GM19372 (cell line): ENCODE data around the gene BTD.
"Not testable (repeated sequence)": the region's sequence is repeated elsewhere in the genome, so short reads cannot be mapped to it uniquely, and the experiment has no call there.

Experiments
- ATAC-seq: cut with Tn5 transposase; IDR thresholded peaks from one replicate; pipeline ENCODE4 v1.9.1; 2021; ENCODE audit warnings: mild to moderate bottlenecking, low read depth, moderate library complexity; ENCODE audit not compliant: unreplicated experiment

Gene BTD

DNA sequence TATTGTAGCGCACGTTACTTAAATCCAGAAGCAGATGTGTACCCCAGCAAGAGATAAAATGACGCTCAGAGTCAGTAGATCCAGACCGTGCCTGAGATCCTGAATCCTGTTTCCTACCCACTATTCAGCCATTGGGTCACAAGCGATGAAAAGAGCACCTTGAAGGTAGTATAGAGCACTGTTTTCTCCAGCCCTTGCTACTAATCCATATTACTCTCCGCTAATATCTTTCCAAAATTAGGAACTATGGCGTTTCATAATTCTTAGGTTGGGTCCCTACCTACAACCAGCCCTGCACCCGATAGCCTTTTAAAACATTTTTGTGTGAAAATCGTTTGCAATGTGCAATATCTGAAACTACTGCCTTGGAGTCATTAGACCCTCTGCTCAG, 596 bp downstream of the BTD start:
- peak; percentile 14 for ATAC-seq

DNA sequence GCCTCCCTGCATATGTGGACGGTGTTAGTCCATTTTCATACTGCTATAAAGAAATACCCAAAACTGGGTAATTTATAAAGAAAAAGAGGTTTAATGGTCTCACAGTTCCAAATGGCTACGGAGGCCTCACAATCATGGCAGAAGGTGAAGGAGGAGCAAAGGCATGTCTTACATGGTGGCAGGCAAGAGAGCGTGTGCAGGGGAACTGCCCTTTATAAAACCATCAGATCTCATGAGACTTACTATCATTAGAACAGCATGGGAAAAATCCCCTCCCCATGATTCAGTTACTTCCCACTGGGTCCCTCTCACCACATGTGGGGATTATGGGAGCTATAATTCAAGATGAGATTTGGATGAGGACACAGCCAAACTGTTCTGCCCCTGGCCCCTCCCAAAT, 1.3 kb downstream of the BTD start:
- ATAC-seq, result not testable (repeated sequence)

DNA sequence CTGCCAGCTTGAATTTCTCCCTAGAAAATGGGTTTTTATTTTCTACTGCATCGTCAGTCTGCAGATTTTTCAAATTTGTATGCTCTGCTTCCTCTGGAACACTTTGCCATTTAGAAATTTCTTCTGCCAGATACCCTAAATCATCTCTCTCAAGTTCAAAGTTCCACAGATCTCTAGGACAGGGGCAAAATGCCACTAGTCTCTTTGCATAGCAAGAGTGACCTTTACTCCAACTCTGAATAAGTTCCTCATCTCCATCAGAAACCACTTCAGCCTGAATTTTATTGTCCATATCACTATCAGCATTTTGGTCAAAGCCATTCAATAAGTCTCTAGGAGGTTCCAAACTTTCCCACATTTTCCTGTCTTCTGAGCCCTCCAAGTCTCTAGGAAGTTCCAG, 3.0 kb downstream of the BTD start:
- ATAC-seq, result not testable (repeated sequence)

DNA sequence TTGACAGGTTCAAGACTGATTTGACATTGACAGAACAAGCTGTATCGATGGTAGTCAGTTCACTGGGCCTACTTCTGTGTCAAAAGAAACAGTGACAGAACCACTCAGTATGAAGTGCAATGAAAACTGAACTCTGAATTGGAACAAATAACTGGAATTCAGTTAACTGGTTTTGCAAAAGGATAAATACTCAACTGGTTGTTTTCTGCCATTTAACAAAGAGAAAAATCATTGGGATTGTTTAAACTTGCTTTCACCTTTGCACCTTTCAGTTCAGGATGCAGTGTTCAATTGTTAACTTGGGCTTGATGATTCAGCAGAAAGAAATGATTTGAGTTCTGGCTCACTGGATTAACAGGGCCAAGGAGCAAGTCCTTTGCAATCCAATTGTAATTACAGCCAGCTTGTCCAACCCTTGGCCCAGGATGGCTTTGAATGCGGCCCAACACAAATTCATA, 4.9 kb downstream of the BTD start:
- ATAC-seq, result no peak

DNA sequence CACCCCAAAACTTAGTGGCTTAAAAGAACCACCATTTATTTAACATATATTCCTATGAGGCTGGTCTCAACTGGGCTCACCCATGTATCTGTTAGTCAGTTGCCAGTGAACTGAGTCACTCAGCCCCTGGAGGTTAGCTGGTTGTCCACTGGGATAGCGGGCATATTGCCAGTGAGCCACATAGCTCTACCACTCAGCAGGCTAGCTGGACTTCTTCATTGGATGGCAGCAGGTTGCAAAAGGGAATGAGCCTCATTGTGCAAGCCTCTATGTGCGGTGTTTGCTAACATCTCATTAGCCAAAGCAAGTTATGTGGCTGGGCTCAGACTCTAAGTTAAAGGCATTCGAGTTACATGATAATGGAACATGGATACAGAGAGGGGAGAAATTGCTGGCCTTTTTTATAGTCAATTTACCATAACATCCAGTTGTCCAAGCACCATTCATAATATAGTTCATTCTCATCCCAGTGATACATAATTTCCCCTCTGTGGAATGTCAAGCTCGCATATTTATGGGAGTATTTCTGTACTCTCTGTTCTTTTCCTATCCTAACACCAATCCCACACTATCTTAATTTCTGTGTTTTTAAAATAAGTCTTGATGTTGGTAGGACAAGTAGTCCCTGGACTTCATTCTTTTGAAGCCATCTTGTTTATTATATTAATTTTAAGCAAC, 8.7 kb downstream of the BTD start:
- ATAC-seq, result no peak

DNA sequence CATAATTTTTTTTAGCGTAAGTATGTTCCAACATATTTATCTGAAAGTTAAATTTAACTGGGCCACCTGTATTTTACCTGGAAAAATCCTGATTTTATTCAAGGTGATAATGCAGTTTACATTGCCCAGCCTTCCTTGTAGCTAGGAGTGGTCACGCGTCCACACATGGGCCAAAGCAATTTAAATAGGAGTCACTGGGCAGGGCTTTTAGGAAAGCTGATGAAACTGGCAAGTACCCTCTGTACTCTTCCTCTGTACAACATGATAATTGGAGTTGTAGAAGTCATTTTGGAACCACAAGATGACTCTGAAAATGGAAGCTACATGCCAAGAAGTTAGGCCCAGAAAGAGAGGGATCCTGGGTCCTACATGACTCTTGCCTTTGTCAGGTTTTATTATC, 9.5 kb downstream of the BTD start:
- no peak for ATAC-seq

DNA sequence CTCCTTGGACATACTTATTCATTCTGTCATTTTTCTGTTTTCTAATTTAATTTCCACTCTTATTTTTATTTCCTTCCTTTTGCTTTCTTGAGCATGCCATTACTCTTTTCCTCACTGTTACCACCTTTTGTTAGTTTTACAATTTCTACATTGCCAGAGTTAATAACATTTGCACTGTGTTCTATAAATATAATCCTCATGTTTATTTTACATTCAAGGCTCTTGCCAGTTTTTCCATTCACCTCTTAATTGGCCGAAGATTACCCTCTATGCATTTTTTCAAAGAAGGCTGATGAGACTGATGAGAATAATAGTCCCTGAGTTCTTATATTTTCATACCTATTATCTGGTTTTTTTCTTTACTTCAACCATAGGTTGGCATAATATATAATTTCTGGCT, 10.5 kb downstream of the BTD start:
- ATAC-seq, result no peak

DNA sequence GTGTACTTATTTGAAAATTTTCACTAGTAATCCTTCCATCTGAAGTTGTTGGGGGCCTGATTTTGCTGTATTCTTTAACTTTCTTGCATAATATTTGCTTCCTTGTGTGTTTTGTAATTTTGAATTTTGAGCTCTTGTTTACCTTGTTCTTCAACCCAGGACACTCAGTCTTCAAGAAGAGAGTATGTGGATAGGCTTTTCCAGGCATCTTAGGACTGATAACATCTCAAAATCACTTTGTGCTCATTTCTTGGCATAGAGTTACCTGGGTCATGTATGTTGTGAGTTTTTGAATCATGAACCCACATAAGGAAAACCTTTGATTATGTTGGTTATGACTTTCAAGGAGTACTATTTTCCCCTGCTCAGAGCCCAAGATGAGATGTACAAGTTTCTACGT, 13.4 kb downstream of the BTD start:
- ATAC-seq, result no peak

DNA sequence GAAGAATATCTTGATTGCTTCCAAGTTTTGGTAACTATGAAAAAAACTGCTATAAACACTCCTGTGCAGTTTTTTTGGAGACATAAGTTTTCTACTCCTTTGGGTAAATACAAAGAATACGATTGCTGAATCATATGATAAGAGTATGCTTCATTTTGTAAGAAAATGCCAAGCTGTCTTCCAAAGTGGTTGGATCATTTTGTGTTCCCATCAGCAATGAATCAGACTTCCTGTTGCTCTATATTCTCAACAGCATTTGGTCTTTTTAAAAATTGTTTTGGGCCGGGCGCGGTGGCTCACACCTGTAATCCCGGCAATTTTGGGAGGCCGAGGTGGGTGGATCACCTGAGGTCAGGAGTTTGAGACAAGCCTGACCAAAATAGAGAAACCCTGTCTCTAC, 14.5 kb downstream of the BTD start:
- ATAC-seq, result no peak

DNA sequence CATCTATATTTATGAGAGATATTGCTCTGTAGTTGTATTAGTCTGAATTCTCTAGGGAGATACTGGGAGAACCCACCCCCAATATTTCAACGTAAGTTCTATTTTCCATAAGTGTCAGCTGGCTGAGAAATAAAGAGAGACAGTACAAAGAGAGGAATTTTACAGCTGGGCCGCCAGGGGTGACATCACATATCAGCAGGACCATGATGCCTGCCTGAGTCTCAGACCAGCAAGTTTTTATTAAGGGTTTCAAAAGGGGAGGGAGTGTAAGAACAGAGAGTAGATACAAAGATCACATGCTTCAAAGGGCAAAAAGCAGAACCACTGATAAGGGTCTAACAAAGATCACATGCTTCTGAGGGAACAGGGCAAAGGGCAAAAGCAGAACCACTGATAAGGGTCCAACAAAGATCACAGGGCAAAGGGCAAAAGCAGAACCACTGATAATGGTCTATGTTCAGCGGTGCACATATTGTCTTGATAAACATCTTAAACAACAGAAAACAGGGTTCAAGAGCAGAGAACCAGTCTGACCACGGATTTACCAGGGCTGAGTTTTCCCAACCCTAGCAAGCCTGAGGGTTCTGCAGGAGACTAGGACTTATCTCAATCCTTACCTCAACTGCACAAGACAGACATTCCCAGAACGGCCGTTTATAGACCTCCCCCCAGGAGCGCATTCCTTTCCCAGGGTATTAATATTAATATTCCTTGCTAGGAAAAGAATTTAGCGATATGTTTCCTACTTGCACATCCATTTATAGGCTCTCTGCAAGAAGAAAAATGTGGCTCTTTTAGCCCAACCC, 18.3 kb downstream of the BTD start:
- ATAC-seq, result not testable (repeated sequence)

DNA sequence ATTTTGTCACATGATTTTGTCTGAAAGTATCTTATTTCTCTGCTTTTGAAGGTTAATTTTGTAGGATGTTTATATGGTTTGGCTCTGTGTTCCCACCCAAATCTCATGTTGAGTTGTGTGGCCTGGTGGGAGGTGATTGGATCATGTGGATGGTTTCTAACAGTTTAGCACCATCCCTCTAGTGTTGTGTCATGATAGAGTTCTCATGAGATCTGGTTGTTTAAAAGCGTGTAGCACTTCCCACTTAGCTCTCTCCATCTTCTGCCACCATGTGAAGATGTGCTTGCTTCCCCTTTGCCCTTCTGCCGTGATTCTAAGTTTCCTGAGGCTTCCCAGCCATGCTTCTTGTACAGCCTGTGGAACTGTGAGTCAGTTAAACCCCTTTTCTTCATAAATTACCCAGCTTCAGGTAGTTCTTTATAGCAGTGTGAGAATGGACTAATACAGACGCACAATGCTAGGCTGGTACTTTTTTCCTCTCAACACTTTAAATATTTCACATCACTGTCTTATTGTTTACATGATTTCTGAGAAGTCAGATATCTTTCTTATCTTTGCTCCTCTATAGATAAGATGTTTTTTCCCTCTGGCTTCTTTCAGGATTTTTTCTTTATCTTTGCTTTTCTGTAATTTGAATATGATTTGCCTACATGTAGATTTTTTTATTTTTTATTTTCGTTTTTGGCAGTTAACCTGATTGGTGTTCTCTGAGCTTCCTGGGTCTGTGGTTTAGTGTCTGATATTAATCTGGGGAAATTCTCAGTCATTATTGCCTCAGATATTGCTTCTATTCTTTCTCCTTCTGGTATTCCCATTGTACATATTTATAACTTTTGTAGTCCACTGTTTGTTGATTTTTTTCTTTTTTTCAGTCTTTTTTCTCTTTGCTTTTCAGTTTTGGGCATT, 22.2 kb downstream of the BTD start:
- no peak for ATAC-seq

DNA sequence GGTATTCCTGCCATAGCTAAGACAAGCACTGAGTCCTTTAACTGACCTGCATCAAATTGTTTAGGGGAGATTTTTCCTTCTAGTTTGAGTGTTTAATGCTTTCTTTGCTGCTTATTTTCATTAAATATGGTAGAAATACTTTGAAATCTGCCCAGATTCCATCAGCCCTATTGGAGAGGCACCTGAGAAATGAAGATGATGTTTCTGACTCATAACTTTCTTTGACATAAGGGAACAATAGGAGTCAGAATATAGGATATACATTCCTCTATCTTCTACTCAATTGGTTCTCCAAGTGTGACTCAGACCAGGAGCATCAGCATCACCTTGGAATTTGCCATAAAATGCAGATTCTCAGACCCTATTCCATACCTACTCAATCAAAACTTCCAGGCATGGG, 27.4 kb downstream of the BTD start:
- ATAC-seq, result no peak

DNA sequence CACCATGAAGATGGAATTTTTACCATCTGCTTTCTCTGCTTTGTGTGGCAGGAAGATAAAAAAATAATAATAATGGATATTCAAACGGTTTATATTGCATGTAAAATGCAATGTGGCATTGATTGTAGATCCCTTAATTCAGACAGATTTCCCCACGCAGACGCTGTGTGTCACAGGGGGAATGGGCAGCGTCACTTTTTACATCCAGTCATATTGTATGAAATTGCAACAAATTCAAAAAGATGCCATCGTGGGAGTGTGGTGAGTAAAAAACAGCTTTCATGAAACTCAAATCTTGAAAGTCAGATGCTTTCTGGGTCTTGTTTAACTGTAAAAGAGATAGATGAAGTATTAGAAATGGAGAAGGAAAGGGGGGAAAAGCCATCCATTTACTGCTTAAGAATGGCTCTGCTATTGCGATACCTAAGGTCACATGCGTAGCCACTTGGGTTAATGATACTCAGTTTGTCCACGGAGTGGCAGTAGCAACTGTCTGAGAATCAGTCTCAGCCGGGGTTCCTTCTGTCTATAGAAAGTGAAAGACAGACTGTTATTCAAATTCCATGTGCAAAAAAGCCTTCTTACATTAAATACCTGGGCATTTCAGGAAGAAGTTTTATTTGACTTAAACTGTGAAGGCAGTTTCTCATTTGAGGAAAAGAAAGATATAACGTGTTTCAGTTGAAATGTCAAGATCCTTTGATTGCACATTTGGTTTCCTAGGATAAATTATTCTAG, 28.5 kb downstream of the BTD start:
- ATAC-seq, result peak; percentile 90

DNA sequence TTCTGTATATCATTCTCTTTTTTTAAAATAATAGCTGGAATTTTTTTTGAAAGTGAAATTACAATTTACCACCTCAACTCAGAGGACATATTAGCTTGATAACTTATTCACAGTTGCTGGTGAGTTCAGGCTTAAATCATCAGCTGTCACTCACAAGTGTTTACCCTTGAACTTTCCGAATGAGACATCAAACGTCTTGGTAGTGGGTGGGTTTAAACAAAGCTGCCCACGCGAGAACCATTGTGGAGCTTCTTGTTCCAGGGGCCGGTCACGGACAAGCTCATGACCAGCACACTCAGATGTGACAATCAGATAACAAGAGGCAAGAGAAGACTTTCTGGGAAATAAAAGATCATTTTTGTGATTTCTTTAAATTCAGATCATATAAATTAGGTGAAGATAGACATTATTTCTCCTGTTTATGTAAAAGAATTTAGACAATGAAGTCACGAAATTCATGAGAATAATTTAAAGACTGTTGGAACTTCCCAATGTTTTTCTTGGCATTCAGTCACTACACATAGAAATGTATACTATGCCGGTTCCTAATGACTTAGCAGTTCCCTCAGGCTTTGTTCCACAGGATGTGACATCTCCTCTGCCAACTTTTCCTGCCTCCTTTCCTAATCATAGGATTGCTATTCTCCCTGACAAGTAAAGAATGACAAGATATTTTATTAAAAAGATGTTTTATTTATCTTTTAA, 29.3 kb downstream of the BTD start:
- peak; percentile 49 for ATAC-seq

DNA sequence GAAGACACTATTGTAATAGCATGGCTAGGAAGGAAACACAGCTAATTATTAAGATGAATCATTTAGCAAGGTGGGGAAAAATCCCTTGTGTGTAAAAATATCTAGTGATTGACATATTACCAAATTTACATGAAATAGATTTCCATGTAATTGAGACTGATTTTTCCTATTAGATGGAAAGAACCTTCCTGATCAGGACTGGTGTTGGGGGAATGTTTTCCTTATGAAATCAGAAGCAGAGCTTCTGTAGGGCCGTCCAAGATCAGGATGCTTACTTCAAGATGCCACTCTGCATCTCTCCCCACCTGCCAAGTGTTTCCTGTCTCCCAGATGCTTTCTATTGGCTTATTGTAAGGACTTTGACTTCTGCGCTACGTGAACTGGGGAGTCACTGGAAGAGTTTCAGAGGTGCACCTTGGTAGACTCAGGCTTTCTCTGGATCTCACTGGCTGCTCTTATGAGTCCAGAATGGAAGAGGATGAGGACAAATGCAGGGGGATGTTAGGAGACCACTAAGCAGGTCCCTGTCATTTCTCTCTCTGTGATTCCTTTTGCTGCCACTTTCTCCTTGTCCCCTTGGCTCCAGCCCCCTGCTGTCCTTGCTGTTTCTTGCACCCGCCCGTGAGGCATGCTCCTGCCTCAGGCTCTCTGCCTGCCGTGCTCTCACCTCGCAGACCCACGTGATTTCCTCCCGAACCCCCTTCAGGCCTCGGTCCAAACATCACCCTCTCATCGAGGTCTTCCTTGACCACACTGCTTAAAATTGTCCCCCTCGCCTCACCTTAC, 30.1 kb downstream of the BTD start:
- no peak for ATAC-seq

DNA sequence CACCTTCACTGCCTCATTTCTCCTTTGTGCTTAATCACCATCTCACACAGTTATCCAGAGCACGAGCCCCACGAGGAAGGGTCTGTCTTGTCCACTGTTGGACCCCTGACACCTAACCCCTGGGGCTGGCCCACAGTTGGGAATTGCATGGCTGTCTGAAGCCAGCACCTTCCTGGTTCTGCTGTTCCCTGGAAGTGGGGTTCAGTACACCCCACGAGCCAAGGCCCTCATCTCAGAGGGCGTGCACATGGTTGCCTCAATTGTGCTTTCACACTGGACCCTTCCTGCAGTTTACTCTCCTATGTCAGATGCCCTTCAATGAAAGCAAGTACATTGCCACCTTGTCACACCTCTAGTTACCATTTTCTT, 30.7 kb downstream of the BTD start:
- ATAC-seq, result no peak

DNA sequence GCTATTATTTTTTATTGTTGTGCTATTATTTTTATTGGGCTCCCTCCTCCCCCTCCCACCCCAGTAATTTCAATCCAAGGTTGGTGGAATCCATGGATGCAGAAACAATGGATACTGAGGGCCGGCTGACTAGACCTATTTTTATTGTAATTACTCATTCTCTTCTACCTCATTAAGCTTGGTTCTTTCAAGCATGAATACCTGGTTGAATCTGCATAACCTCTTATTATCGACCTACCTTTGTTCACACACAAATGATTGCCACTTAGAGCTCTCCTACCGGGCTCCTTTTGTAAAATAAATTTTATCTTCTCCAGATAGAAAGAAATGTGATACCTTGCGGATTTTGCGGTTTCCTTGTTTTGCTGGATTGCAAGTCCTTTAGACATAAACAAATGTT, 31.6 kb downstream of the BTD start:
- ATAC-seq, result no peak

DNA sequence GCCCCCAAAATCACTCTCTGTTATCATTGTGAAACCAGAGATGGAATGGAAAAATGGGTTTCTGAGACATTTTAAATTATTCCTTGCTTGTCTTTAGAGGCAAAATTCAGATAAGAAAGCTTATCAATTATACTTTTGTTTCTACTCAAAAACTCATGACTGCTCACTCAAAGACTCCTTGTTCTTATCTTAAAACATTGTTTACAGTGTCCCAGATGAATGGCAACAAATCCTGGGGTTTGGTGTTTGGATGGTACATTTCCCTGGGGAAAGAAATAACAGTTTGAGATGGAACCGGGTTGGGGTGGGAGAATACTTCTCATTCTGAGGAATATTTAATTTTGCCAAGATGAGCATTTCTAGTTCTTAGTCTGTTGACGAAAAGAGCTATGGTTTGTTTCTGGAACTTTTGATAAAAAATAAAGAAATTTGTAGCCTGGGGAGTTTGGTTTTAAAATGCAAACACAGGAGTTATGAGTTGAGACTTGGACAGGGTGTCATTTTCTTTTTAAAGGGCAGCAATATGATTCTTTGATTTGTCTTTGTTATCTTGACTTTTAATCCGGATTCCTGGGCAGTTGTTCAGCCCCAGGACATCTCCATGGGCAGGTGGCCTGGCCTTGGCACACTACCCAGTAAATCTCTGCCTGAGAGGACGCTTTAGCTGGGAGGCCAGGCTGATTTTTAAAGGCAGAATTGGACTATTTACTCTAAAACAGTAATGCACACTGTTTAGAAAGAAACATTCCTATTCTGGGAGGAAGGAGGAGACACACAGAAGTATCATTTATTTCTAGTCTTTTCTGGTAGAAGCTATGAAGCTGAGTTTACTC, 32.4 kb downstream of the BTD start:
- no peak for ATAC-seq
